ENCODE measurements around the gene NFATC2.
"Not testable (repeated sequence)": the region's sequence is repeated elsewhere in the genome, so short reads cannot be mapped to it uniquely, and the experiment has no call there.

NFATC2 gene

GRCh38 chr20:51470499-51470820 lies 72.1 kb downstream of the NFATC2 start:
- no peak for DNase-seq (ENCODE audit: low spot score)

DNA sequence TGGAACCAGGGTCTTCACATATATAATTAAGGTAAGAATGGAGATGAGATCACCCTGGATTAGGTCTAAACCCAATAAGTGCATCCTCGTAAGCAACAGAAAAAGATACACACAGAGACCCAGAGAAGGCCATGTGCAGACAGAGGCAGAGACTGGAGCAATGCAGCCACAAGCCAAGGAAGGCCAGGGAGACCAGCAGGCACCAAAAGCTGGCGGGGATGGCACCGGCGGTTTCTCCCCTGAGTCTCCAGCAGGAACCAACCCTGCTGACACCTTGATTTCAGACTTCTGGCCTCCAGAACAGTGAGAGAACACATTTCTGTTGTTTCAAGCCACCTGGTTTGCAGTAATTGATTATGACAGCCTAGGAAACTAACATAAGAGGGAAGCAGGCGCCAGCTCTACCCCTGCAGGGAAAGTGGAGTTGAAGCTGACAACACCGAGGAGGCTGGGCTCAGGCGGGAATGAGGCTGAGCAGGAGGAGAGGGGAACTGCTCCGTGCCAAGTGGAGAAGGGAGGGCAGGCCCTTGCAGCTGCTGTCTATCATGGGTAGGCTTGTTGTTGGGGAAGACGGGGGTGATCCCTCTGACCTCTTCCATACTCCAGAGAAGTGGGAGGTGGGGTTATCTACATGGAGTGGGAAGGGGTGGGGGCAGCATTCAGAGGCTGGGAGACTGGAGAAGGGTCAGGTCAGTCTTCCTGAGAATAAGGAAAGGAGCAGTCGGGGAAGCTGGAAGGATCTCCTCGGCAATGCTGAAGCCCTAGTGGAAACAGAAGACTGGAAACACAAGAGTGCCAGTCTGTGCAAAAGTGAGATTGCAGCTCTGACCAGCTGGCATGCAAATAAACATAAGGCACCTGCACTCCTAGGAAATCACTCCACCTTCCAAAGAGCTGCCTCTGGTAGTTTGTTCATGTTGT lies 72.7 kb downstream of the NFATC2 start:
- DNase-seq (ENCODE audit: low spot score): no peak

GRCh38 chr20:51469046-51469445 lies 73.5 kb downstream of the NFATC2 start:
- DNase-seq (ENCODE audit: low spot score): no peak

- no peak for DNase-seq (ENCODE audit: low spot score)
Observed at GRCh38 chr20:51468636-51469035, 73.9 kb downstream of the NFATC2 start.

DNA sequence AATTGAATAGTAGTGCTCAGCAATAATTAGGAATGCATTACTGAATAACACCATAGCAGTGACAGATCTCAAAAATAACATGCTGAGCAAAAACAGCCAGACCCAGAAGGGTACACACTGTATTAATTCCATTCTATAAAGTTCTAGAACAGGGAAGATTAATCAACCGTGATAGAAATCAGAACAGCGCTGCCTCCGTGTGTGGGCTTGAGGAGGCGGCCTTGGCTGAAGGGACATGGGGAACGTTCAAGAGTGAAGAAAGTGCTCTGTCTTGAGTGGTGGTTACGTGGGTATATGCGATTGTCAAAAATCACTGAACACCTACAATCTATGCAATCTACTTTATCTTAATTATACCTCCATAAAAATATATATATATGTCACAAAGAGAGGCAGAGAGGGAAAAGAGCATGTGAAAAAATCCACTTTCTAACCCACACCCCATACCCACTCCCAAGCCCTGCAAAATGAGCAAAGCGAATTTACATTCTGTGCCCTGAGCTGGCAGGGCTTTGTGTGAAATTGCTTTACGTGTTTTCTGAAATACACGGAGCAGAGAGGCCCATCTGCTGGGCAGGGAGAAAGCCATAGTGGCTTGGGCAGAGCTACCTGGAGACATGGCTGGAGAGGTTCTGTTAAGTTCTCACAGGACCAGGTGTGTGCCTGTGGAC lies 74.4 kb downstream of the NFATC2 start:
- DNase-seq (ENCODE audit: low spot score): no peak

DNA sequence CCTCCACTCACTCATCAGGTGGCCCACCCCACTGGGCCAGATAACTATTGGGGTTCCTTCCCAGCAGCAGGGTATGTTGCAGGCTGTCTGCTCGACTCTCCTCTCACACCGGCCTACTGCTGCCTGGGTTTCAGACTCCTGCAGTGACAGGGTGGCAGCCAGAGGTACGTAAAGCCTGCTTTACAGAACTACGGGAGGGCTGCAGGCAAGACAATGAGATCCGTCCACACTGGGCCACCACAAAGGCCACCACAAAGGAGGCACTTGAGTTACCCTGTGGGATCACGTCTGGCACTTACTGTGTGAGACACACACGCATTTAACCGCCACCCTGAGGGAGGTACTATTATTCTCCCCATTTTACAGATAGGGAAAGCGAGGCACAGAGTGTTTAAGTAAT lies 78.5 kb downstream of the NFATC2 start:
- DNase-seq (ENCODE audit: low spot score): no peak

DNA sequence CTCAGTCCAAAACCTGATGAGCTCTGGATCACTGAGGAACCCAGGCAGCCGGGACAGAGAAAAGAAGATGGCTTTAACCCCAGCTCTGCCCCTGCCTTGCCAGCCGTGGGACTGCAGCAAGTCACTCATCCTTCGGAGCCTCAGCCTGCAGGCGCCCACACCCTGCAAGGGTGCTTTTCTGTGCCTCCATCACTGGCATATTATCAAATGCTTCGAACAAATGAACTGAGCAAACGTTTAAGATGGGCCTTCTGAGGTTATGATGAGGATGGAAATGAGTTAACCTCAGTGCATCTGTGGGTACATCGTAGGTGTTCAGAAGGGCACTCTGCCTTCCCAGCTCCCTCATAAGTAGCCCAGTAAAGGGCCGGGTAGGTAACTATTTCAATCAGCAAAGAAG lies 79.0 kb downstream of the NFATC2 start:
- DNase-seq (ENCODE audit: low spot score): no peak

DNA sequence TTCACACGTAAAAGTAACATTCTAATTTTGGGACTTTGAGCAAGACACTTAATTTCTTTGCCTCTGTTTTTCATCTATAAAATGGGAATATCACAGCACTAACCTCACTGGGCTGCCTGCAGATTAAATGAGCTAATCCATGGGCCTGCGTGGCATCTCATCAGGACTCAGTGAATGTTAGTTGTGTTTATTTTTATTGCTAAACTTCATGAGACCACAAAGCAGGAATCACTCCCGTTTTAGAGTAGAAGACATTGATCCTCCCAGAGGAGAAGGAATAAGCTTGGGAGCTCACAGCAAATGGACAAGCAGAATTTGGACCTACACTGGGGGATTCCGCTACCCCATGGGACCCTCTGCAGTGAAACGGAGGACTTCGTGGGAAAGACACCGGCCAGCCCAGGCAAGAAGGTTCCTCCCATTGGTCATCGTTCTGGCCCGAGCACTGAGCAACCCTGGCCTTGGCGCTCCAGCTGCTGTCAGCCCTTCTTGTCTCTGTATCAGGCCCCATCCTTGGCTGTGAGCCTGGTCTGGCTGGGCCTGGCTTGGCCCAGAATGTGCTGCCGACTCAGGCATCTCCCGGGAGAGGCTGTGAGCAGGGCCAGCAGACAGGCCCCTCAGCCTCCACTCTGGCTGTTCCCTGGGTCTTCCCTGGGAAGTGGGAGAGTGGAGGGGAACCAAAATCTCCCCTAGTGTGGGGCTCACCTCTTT lies 79.8 kb downstream of the NFATC2 start:
- DNase-seq (ENCODE audit: low spot score): no peak

- not testable (repeated sequence) for DNase-seq (ENCODE audit: low spot score)
Observed at GRCh38 chr20:51461846-51462245, 80.7 kb downstream of the NFATC2 start.

- DNase-seq (ENCODE audit: low spot score): no peak
Observed at GRCh38 chr20:51461306-51461705, 81.2 kb downstream of the NFATC2 start.

- no peak for DNase-seq (ENCODE audit: low spot score)
Observed at GRCh38 chr20:51460569-51461265, 81.8 kb downstream of the NFATC2 start.

DNA sequence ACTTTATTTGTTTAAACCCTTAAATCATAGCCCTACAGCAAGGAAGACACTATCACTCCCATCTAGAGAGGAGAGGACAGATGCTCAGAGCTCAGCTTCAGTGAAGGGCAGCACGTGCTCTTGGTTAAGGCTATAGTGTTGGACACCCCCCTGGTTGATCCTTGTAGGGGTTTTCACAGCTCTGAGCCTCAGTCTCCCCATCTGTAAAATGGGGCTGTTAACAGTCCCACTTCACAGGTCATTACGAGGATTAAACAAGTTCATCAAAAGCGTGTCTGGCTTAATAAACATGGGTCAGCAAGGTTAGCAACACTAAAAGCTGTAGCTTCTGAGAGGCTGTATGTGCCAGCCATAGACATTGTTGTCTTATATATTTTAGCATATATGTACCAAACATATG lies 82.4 kb downstream of the NFATC2 start:
- no peak for DNase-seq (ENCODE audit: low spot score)

- DNase-seq (ENCODE audit: low spot score): no peak
Observed at GRCh38 chr20:51458751-51459439, 83.6 kb downstream of the NFATC2 start.

GRCh38 chr20:51457533-51457932 lies 85.0 kb downstream of the NFATC2 start:
- DNase-seq (ENCODE audit: low spot score): no peak

GRCh38 chr20:51456511-51457509 lies 85.7 kb downstream of the NFATC2 start:
- DNase-seq (ENCODE audit: low spot score): no peak

- DNase-seq (ENCODE audit: low spot score): no peak
Observed at GRCh38 chr20:51454250-51454865, 88.2 kb downstream of the NFATC2 start.

DNA sequence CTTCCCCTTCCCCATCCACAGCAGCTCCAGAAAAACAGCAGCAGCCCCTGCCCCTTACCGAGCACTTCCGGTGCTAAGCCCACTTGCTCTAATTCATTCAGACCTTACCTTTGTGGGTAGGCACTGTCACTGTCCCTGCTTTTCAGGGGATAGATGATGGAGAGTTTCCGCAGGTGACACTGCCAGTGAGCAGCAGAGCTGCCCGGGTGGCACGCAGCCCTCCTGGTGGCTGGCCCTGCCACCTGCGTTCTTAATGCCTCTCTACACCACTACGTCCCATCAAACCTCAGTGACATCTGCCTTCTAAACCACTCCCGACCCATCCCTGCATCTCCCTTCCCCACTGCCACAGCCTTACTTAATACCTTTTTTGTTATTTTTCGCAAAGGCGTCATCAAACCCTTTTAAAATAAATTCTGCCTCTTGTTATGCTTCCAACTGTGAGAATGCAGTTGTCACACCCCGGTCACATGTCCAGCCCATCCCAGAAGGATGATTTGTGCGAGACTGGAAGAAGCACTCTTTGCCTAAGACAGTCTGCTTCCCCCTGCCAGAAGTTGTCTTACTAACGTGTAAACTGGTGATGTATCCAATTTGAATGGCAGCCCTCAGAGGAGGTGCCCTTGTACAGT lies 89.7 kb downstream of the NFATC2 start:
- DNase-seq (ENCODE audit: low spot score): no peak

DNA sequence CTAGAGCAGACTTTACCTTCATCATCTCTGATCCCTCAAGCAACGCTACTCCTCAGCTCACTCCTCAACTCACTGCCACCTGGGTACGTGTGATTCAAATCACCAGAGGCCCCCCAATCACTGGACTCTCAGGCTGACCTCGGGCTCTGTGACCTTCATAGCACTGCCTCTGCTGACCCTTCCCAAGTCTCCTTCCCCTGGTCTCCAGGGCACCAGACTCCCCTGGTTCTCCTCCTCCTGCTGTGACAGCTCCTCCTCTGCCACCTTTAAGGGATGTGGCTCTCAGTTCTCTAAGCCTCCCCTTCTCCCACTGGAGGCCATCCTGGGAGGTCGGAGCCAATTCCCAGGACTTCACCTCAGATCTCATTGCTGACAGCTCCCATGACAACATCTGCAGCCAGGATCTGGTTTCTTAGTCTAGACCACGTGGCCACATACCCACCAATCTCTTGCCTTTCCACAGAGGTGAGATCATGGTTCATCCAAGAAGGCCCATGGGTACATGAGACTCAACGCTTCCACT lies 90.4 kb downstream of the NFATC2 start:
- DNase-seq (ENCODE audit: low spot score): no peak

- no peak for DNase-seq (ENCODE audit: low spot score)
Observed at GRCh38 chr20:51451484-51451883, 91.0 kb downstream of the NFATC2 start.
